SK-N-SH treated with all-trans-retinoic acid at 6 μM for 48 hours (cell line): ENCODE measurements around the gene ACRV1.

ENCODE experiments used
- ATAC-seq: fragments of 200-7000 bp; cut with Tn5 transposase; 3 replicates; pipeline ENCODE4 v1.9.1; 2020; ENCODE audit warnings: mild to moderate bottlenecking, moderate library complexity
- ARNTL ChIP-seq: fragments of 450-650 bp; formaldehyde crosslinking; IDR thresholded peaks from 2 replicates; pipeline ENCODE4 v1.5.0; 2020; ENCODE audit warnings: low read depth, mild to moderate bottlenecking, moderate library complexity, borderline replicate concordance
- BACH2 ChIP-seq: fragments of 250-450 bp; sonication (Bioruptor Pico); IDR thresholded peaks from 2 replicates; pipeline ENCODE4 v1.9.0; 2021; ENCODE audit warnings: mild to moderate bottlenecking, borderline replicate concordance
- CSDC2 ChIP-seq: fragments of 250-450 bp; sonication (Bioruptor Pico); IDR thresholded peaks from 2 replicates; pipeline ENCODE4 v1.5.0; 2020; ENCODE audit warnings: mild to moderate bottlenecking, moderate library complexity
- ESRRG ChIP-seq: fragments of 250-450 bp; sonication (Bioruptor Pico); IDR thresholded peaks from 2 replicates; pipeline ENCODE4 v1.6.1; 2021; ENCODE audit warnings: mild to moderate bottlenecking
- ISL1 ChIP-seq: fragments of 250-450 bp; sonication (Bioruptor Pico); IDR thresholded peaks from 2 replicates; pipeline ENCODE4 v2.1.2; 2022; ENCODE audit warnings: mild to moderate bottlenecking, moderate library complexity
- OSR1 ChIP-seq: fragments of 250-450 bp; sonication (Bioruptor Pico); IDR thresholded peaks from 2 replicates; pipeline ENCODE4 v1.8.0; 2022; ENCODE audit warnings: moderate library complexity, mild to moderate bottlenecking, inconsistent platforms
- PPARA ChIP-seq: fragments of 250-450 bp; sonication (Bioruptor Pico); IDR thresholded peaks from 2 replicates; pipeline ENCODE4 v1.5.0; 2020; ENCODE audit warnings: mild to moderate bottlenecking, borderline replicate concordance
- RARB ChIP-seq: fragments of 250-450 bp; sonication (Bioruptor Pico); IDR thresholded peaks from 2 replicates; pipeline ENCODE4 v1.8.0; 2021; ENCODE audit warnings: mild to moderate bottlenecking, moderate library complexity
- SNAI2 ChIP-seq: fragments of 250-450 bp; sonication (Bioruptor Pico); IDR thresholded peaks from 2 replicates; pipeline ENCODE4 v1.5.0; 2020; ENCODE audit warnings: mild to moderate bottlenecking, moderate library complexity
- TCF4 ChIP-seq: fragments of 250-450 bp; sonication (Bioruptor Pico); IDR thresholded peaks from 2 replicates; pipeline ENCODE4 v1.8.0; 2021; ENCODE audit warnings: mild to moderate bottlenecking, moderate library complexity, borderline replicate concordance
- TOX ChIP-seq: fragments of 250-450 bp; sonication (Bioruptor Pico); IDR thresholded peaks from 2 replicates; pipeline ENCODE4 v1.8.0; 2021; ENCODE audit warnings: mild to moderate bottlenecking, moderate library complexity, borderline replicate concordance
- ZC3H10 ChIP-seq: fragments of 250-450 bp; sonication (Bioruptor Pico); IDR thresholded peaks from 2 replicates; pipeline ENCODE4 v1.5.1; 2021; ENCODE audit warnings: mild to moderate bottlenecking, moderate library complexity
- ZFP3 ChIP-seq: fragments of 250-450 bp; sonication (Bioruptor Pico); IDR thresholded peaks from 2 replicates; pipeline ENCODE4 v1.5.0; 2020; ENCODE audit warnings: mild to moderate bottlenecking, moderate library complexity
- ZFP30 ChIP-seq: fragments of 450-650 bp; formaldehyde crosslinking; IDR thresholded peaks from 2 replicates; pipeline ENCODE4 v1.5.0; 2022; ENCODE audit warnings: mild to moderate bottlenecking, moderate library complexity
- ZNF565 ChIP-seq: fragments of 450-650 bp; formaldehyde crosslinking; conservative IDR thresholded peaks from 2 replicates; pipeline ENCODE4 v1.5.0; 2020; ENCODE audit warnings: low read depth, mild to moderate bottlenecking, moderate library complexity
- ZNF70 ChIP-seq: fragments of 450-650 bp; formaldehyde crosslinking; IDR thresholded peaks from 2 replicates; pipeline ENCODE4 v1.5.0; 2020; ENCODE audit warnings: mild to moderate bottlenecking, moderate library complexity
- ZNF8 ChIP-seq: fragments of 450-650 bp; formaldehyde crosslinking; IDR thresholded peaks from 2 replicates; pipeline ENCODE4 v1.5.0; 2020; ENCODE audit warnings: mild to moderate bottlenecking, moderate library complexity
- TF ChIP-seq, protein P1 (sequence below): fragments of 250-450 bp; sonication (Bioruptor Pico); IDR thresholded peaks from 2 replicates; pipeline ENCODE4 v1.8.0; 2020; ENCODE audit warnings: mild to moderate bottlenecking, moderate library complexity, borderline replicate concordance
- TF ChIP-seq, protein P2 (sequence below): fragments of 250-450 bp; sonication (Bioruptor Pico); IDR thresholded peaks from 2 replicates; pipeline ENCODE4 v1.8.0; 2021; ENCODE audit warnings: low read depth, mild to moderate bottlenecking, moderate library complexity, borderline replicate concordance
- TF ChIP-seq, protein P3 (sequence below): fragments of 250-450 bp; sonication (Bioruptor Pico); IDR thresholded peaks from 2 replicates; pipeline ENCODE4 v1.5.0; 2020; ENCODE audit warnings: mild to moderate bottlenecking, moderate library complexity
- TF ChIP-seq, protein P4 (sequence below): fragments of 250-450 bp; sonication (Bioruptor Pico); IDR thresholded peaks from 2 replicates; pipeline ENCODE4 v1.5.1; 2021; ENCODE audit warnings: mild to moderate bottlenecking, moderate library complexity
- TF ChIP-seq, protein P5 (sequence below): fragments of 250-450 bp; sonication (Bioruptor Pico); IDR thresholded peaks from 2 replicates; pipeline ENCODE4 v1.5.1; 2020; ENCODE audit warnings: low read depth, mild to moderate bottlenecking, moderate library complexity

ACRV1 gene

DNA sequence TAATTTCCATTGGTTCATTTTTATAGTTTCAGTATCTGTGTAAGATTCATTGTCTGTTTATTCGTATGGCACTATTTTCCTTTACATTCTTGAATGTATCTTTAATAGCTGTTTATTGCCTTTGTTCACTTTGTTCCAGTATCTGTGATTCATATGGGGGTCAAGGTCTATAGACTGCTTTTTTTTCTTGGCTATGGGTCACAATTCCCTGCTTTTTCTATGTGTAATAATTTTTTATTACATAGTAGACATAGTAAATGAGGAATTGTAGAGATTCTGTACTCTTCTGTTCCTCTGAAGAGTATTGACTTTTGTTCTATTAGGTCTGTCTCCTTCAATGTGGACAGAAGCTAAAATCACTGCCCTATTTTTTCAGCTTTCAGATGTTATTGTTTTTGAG, 10.5 kb downstream of the ACRV1 start:
- no peak for ATAC-seq
- TF ChIP-seq, protein P1, sequence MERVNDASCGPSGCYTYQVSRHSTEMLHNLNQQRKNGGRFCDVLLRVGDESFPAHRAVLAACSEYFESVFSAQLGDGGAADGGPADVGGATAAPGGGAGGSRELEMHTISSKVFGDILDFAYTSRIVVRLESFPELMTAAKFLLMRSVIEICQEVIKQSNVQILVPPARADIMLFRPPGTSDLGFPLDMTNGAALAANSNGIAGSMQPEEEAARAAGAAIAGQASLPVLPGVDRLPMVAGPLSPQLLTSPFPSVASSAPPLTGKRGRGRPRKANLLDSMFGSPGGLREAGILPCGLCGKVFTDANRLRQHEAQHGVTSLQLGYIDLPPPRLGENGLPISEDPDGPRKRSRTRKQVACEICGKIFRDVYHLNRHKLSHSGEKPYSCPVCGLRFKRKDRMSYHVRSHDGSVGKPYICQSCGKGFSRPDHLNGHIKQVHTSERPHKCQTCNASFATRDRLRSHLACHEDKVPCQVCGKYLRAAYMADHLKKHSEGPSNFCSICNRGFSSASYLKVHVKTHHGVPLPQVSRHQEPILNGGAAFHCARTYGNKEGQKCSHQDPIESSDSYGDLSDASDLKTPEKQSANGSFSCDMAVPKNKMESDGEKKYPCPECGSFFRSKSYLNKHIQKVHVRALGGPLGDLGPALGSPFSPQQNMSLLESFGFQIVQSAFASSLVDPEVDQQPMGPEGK (CRISPR knock-in tag): no peak
- no peak for TF ChIP-seq PPARA
- no peak for TF ChIP-seq ZNF565 (CRISPR knock-in tag)
- TF ChIP-seq OSR1 (CRISPR knock-in tag): no peak
- TF ChIP-seq, protein P2, sequence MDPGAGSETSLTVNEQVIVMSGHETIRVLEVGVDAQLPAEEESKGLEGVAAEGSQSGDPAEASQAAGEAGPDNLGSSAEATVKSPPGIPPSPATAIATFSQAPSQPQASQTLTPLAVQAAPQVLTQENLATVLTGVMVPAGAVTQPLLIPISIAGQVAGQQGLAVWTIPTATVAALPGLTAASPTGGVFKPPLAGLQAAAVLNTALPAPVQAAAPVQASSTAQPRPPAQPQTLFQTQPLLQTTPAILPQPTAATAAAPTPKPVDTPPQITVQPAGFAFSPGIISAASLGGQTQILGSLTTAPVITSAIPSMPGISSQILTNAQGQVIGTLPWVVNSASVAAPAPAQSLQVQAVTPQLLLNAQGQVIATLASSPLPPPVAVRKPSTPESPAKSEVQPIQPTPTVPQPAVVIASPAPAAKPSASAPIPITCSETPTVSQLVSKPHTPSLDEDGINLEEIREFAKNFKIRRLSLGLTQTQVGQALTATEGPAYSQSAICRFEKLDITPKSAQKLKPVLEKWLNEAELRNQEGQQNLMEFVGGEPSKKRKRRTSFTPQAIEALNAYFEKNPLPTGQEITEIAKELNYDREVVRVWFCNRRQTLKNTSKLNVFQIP (CRISPR knock-in tag): no peak
- TF ChIP-seq ZNF8 (CRISPR knock-in tag): no peak
- no peak for TF ChIP-seq ZFP30 (CRISPR knock-in tag)
- no peak for TF ChIP-seq ZFP3
- TF ChIP-seq ISL1 (CRISPR knock-in tag): no peak
- no peak for TF ChIP-seq ESRRG
- TF ChIP-seq TOX (CRISPR knock-in tag): no peak
- no peak for TF ChIP-seq SNAI2 (CRISPR knock-in tag)
- TF ChIP-seq TCF4 (CRISPR knock-in tag): no peak
- no peak for TF ChIP-seq ZNF70 (CRISPR knock-in tag)
- no peak for TF ChIP-seq ARNTL (CRISPR knock-in tag)
- TF ChIP-seq, protein P3, sequence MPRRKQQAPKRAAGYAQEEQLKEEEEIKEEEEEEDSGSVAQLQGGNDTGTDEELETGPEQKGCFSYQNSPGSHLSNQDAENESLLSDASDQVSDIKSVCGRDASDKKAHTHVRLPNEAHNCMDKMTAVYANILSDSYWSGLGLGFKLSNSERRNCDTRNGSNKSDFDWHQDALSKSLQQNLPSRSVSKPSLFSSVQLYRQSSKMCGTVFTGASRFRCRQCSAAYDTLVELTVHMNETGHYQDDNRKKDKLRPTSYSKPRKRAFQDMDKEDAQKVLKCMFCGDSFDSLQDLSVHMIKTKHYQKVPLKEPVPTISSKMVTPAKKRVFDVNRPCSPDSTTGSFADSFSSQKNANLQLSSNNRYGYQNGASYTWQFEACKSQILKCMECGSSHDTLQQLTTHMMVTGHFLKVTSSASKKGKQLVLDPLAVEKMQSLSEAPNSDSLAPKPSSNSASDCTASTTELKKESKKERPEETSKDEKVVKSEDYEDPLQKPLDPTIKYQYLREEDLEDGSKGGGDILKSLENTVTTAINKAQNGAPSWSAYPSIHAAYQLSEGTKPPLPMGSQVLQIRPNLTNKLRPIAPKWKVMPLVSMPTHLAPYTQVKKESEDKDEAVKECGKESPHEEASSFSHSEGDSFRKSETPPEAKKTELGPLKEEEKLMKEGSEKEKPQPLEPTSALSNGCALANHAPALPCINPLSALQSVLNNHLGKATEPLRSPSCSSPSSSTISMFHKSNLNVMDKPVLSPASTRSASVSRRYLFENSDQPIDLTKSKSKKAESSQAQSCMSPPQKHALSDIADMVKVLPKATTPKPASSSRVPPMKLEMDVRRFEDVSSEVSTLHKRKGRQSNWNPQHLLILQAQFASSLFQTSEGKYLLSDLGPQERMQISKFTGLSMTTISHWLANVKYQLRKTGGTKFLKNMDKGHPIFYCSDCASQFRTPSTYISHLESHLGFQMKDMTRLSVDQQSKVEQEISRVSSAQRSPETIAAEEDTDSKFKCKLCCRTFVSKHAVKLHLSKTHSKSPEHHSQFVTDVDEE (CRISPR knock-in tag): no peak
- no peak for TF ChIP-seq CSDC2
- TF ChIP-seq, protein P4, sequence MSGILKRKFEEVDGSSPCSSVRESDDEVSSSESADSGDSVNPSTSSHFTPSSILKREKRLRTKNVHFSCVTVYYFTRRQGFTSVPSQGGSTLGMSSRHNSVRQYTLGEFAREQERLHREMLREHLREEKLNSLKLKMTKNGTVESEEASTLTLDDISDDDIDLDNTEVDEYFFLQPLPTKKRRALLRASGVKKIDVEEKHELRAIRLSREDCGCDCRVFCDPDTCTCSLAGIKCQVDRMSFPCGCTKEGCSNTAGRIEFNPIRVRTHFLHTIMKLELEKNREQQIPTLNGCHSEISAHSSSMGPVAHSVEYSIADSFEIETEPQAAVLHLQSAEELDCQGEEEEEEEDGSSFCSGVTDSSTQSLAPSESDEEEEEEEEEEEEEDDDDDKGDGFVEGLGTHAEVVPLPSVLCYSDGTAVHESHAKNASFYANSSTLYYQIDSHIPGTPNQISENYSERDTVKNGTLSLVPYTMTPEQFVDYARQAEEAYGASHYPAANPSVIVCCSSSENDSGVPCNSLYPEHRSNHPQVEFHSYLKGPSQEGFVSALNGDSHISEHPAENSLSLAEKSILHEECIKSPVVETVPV: no peak
- TF ChIP-seq RARB (CRISPR knock-in tag): no peak
- TF ChIP-seq, all 23 proteins: peak for 0

DNA sequence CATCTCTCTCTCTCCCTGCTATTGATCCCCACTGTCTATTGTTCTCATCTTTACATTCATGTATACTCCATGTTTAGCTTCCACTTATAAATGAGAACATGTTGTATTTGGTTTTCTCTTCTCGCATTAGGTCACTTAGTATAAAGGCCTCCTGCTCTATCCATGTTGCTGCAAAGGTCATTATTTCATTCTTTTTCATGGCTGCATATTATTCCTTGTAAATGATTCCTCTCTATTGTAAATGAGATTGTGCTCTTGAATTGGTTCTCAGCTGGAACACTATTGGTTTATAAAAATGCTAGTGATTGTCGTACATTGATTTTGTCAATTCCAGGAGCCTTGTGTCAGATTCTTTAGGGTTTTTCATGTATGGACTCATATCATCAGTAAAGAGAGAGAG, 13.5 kb downstream of the ACRV1 start:
- no peak for ATAC-seq
- TF ChIP-seq, protein P3 (CRISPR knock-in tag): no peak

DNA sequence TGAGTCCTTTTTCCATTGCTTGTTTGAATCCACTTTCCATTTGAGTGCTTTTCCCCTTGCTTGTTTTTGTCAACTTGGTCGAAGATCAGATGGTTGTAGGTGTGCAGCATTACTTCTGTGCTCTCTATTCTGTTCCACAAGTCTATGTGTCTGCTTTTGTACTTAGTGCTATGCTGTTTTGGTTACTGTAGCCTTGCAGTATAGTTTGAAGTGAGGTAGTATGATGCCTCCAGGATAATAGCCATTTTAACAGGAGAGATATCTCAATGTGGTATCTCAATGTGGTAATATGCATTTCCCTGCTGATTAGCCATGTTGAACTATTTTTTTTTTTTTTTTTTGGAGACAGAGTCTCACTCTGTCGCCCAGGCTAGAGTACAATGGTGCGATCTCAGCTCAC, 16.7 kb downstream of the ACRV1 start:
- ATAC-seq: no peak
- TF ChIP-seq RARB (CRISPR knock-in tag): no peak
- TF ChIP-seq BACH2 (CRISPR knock-in tag): no peak
- no peak for TF ChIP-seq ZFP30 (CRISPR knock-in tag)
- TF ChIP-seq ZNF565 (CRISPR knock-in tag): no peak
- TF ChIP-seq, protein P5, sequence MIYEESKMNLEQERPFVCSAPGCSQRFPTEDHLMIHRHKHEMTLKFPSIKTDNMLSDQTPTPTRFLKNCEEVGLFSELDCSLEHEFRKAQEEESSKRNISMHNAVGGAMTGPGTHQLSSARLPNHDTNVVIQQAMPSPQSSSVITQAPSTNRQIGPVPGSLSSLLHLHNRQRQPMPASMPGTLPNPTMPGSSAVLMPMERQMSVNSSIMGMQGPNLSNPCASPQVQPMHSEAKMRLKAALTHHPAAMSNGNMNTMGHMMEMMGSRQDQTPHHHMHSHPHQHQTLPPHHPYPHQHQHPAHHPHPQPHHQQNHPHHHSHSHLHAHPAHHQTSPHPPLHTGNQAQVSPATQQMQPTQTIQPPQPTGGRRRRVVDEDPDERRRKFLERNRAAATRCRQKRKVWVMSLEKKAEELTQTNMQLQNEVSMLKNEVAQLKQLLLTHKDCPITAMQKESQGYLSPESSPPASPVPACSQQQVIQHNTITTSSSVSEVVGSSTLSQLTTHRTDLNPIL (CRISPR knock-in tag): no peak
- TF ChIP-seq CSDC2: no peak
- TF ChIP-seq TOX (CRISPR knock-in tag): no peak
- no peak for TF ChIP-seq ZFP3
- TF ChIP-seq OSR1 (CRISPR knock-in tag): no peak
- no peak for TF ChIP-seq PPARA
- TF ChIP-seq ZC3H10 (CRISPR knock-in tag): no peak
- no peak for TF ChIP-seq ZNF70 (CRISPR knock-in tag)
- TF ChIP-seq, protein P1 (CRISPR knock-in tag): no peak
- TF ChIP-seq ARNTL (CRISPR knock-in tag): no peak
- TF ChIP-seq, protein P2 (CRISPR knock-in tag): no peak
